Cerebellar nuclear complex (tissue), 1 donor: ENCODE results near the gene PLIN3.
"Not testable (repeated sequence)": the region's sequence is repeated elsewhere in the genome, so short reads cannot be mapped to it uniquely, and the experiment has no call there.

Source experiments
- DNase-seq, 2 experiments: peaks; one replicate each; lab custom pipeline; 2025; lab: John Stamatoyannopoulos, UW

Gene PLIN3, protein sequence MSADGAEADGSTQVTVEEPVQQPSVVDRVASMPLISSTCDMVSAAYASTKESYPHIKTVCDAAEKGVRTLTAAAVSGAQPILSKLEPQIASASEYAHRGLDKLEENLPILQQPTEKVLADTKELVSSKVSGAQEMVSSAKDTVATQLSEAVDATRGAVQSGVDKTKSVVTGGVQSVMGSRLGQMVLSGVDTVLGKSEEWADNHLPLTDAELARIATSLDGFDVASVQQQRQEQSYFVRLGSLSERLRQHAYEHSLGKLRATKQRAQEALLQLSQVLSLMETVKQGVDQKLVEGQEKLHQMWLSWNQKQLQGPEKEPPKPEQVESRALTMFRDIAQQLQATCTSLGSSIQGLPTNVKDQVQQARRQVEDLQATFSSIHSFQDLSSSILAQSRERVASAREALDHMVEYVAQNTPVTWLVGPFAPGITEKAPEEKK

DNA sequence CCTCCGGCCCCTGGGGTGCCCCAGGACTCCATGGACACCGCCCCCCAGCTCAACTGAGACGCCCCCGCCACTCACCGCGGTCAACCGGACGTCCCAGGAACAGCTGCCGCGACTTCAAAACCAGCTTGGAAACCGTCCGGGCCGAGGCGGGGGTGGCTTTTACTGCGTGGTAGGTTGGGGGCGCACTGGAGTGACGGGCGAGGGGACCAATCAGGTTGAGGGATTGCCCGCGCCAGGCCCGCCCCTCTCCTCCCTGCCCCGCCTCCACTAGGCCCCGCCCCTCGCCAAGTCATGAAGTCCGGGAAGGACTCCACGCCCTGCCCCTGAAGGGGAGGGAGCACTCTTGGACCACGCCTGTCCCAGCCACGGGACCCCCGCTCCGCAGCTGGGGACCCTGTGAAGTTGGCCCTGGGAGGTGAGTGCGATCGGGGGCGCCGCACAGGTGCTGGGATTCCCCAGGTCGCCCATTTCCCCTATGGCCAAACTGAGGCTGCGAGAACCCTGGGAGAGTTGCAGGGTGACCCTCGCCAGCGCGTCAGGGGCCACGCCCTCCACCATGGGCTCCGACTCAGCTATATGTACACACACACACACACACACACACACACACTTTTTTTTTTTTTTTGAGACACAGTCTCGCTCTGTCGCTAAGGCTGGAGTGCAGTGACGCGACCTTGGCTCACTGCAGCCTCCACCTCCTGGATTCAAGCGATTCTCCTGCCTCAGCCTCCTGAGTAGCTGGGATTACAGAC lies at the start of gene PLIN3:
Gene PLIN3, minus strand, starts transcription at position 134 of the 752 bp plus-strand sequence. CDS start 6,273 bp downstream, outside the sequence.
- no peak for DNase-seq

DNA sequence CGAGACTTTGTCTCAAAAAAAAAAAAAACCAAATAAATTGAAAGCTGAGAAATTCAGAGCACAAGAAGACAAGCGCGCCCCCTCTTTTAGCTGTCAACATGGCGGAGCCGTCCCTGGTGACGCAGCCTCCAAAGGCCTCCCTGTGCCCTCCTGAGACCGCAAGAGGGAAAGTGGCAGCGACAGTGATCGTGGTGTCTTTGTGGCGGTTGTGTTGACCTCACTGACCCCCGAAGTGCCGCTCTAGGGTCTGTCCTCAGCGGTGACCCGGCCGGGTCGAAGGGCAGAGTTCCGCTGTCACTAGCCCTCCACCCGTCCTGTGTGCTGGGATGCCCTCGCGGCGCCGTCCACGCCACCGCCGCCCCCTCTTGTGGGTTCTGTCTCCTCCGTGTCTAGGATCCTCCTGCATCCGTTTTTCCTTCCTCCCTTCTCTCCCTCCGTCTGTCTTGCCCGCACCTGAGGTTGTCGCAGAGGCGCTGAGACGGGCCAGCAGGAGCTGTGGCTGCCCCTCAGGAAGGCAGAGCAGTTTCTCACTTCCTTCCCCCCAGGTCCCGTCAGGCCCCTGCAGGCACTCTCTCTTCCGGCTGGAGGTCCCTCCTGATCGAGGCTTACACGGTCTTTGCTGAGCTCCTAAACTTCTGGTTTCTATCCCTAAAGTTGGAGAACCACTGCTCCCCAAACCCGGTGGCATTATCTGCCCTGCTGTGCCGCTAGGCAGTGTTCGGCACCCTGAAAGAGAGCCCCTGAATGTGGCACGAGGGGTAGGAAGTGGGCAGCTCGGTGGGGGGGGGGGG lies 49.0 kb upstream of the PLIN3 start:
- no peak for DNase-seq

DNA sequence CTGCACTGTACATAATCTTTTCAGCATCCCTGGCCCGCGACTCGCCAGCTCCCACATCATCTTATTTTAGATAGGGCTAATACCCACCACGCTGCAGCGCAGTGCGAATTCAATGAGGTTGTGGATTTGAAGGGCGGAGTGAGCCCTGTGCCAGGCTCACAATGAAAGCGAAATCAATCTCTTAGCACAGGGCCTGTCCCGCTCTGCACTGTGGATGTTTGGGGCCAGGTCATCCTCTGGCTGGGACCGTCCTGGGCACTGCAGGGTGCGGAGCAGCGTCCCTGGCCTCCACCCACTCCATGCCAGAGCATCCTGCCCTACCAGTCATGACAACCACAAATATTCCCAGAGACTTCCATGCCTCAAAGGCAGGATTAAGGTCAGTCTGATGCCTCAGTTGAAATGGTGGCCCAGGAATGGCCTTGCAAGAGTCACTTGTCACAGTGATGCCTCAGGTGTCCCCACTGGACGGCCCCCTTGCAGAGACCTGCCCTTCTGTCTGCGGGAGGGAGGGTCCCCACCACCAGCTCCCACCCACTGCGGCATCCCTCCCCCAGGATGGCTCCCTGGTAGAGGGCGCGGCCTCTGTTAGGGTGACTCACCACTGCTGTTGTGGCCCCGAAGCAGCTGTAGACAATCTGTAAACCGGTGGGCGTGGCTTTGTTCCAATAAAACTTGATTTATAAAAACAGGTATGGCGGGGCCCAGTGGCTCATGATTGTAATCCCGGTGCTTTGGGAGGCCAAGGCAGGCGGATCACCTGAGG lies 47.5 kb upstream of the PLIN3 start:
- no peak for DNase-seq

DNA sequence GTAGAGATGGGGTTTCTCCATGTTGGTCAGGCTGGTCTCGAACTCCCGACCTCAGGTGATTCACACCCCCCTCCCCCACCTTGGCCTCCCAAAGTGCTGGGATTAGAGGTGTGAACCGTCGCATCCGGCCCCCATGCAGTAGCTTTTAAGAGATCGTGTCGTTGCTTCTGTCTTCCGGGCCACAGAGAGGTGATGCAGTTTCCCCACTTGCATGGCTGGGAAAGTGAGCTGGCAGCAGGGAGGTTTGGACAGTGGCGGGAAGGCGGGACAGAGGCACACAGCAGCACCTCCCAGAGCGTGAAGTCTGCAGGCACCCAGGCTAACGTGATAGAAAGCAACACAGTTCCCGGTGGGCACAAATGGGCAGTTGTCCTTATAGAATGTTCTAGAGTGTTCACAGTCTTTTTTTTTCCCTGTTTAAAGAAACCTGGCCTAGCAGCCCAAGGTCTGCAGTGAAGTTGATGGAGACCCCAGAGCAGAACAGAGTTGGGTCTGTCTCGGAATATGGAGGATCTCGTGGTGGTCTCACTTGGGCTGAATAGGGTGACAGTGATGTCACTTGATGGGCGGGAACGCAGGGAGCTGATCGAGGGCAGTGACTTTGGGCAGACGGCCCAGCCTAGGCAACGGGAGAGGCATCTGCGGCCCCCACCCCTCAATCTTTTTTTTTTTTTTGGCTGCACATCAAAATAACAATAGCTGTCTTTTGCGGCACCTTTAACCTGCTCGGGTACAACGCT lies 46.7 kb upstream of the PLIN3 start:
- no peak for DNase-seq

- DNase-seq = no peak
Observed at GRCh38 chr19:4911786-4912672, 44.6 kb upstream of the PLIN3 start.

DNA sequence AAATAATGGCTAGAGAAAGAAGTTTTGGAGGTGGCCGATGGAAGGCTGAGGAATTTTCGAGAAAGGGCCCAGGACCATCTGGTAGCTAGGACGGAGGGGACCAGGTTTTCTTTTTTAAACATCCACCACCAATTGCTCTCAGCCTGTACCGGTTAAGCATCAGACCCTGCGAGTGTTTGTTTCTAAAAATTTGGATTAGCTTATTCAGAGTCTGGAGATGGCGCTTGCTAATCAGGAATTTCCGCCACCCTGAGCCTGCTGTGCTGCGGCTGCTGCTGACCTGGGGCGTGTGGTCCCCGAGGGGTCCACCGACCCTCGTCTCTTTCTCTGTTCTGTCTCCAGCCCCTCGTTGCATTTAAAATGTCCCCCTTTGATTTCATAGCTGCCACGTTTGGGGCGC lies 43.8 kb upstream of the PLIN3 start:
- DNase-seq = no peak

DNA sequence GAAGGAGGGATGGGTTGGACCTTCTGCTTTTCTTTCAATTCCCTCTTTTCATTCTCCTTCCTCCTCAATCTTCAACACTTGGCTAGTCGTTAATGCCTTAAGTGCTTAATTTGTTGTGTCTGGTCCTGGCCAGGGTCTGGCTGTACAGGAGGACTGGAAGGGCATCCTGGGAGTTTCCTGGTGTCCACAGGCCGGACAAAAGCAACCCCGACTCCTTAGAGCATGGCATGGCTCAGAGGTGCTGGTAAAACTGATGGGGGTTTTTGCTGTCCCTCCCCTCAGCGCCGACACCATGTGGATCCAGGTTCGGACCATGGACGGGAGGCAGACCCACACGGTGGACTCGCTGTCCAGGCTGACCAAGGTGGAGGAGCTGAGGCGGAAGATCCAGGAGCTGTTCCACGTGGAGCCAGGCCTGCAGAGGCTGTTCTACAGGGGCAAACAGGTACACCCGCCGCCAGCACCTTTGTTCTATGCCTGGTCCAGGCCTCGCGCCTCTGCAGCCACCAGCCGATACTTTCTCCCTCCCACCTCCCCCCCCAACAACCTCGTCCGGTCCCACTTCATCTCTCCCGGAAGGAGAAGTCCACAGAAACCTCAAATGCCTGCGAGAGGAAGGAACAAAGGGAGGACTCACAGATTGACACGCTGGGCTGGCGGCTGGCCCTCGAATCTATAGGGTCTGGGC lies 43.3 kb upstream of the PLIN3 start:
- DNase-seq = no peak

DNA sequence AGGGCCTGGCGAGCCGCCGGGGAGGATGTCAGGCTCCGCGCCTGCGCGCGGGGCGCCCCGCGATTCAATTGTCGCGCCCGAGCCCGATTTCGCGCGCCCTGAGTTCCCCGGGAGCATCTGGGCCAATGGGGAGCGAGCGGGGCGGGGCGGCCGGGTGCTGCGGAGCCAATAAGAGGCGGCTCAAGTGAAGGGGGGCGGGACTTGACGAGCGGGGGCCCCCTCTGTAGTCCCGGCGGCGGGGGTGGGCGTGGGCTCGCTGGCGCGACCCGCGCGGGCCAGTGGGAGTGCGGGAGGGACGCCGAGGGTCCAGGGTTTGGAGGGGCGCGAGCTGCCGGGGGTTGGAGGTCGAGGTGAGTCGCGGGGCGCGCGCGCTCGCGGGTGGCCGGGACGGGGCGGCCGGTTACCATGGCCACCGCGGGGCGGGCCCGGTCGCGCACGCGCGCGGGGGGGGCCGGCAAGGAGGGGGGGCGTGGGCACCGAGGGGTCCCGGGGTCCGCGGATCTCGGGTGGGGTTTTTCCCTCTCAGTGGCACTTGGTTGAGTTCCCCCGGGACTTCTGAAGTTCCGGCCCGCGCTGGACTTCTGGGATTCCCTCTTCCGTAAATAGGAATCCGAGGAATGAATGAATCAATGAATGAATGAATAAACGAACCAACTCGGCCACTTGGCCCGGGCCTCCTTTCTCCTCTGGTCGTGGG lies 42.6 kb upstream of the PLIN3 start:
- DNase-seq = peak in 1 of 2 experiments; percentile 34

- DNase-seq = no peak
Observed at GRCh38 chr19:4909156-4909896, 41.9 kb upstream of the PLIN3 start, which contains the start of gene UHRF1. Gene UHRF1 (plus strand): TSS chr19:4909501. CDS start chr19:4910886, 1,385 bp downstream.

GRCh38 chr19:4908781-4909155 lies 41.3 kb upstream of the PLIN3 start:
- no peak for DNase-seq

DNA sequence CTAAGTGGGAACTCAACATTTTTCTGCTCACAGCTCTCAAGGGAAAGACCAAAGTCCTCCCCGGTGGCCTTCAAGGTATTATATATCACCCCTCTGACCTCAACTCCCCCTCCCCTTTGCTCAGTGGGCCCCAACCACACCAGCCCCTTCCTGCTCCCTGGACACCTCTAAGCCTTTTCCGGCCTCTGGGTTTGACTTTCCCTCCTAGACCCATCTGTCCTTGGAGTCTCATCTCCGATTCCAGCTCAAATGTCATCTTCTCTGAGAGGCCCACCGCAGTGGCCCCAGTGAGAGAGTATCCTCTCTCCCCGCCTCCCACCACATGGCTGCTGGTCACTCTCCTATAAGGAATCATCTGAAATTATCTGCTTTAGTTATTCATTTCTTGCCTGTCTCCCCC lies 40.9 kb upstream of the PLIN3 start:
- no peak for DNase-seq

- no peak for DNase-seq
Observed at GRCh38 chr19:4906963-4907362, 39.5 kb upstream of the PLIN3 start.

DNA sequence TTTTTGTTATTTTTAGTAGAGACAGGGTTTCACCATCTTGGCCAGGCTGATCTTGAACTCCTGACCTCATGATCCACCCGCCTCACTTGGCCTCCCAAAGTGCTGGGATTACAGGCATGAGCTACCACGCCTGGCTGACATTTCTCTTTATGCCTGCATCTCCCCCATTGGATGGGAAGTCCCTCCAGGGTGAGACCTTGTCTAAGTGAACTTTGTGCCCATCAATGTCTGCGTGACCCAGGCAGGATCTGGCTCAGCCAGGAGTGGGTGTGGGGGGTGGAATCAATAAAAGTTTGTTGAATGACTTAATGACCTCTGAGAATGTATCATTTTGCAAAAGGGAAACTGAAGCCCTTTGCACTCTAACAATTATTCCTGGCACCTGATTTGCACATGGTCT lies 37.0 kb upstream of the PLIN3 start:
- no peak for DNase-seq

DNA sequence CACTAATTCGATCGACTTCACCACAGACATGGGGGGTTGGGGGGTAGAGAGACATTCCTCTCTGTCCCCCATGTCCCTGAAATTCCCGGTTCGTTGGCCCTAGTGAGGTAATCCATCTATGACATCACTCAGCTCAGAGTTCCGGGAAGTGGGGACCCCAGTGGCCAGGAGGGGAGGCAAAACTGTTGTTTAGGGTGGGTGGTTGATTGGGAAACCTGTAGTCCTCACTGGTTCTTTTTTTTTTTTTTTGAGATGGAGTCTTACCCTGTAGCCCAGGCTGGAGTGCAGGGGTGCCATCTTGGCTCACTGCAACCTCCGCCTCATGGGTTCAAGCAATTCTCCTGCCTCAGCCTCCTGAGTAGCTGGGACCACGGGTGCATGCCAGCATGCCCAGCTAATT lies 35.3 kb upstream of the PLIN3 start, which contains the start of gene ARRDC5:
Gene ARRDC5, minus strand, starts transcription at position 101 of the 400 bp plus-strand sequence. Its CDS starts 71 bp downstream, at position 30.
- DNase-seq = no peak

- DNase-seq = not testable (repeated sequence)
Observed at GRCh38 chr19:4900879-4901278, 33.4 kb upstream of the PLIN3 start.

GRCh38 chr19:4897146-4897545 lies 29.7 kb upstream of the PLIN3 start:
- no peak for DNase-seq

DNA sequence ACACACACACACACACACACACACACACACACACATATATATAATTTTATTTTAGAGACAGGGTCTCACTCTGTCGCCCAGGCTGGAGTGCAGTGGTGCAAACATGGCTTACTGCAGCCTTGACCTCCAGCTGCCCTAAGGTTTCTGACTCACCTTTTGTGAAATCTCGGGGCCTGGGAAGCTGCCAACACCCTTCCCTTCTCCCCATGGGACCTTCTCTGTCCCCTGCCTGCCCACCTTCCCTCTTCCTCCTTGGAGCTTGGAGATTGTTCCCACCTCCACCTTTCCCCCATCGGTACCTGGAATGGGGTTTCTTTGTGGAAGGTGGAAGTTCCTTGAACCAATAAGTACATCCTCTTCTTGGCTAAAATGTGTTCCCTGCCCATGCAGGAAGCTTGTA lies 28.9 kb upstream of the PLIN3 start:
- no peak for DNase-seq

- not testable (repeated sequence) for DNase-seq
Observed at GRCh38 chr19:4892962-4893361, 25.5 kb upstream of the PLIN3 start.
